ENCODE results near the gene TBCEL. TPM values are rescaled to one million over a fixed set of nuclear protein-coding genes. Genes with fewer than 3 reads are reported as not detected.

The TBCEL gene
- total RNA-seq, 1 donor from 2014 or later = 13.9 TPM

- DNase-seq (ENCODE audit: low read depth) = no peak
- no peak for TF ChIP-seq CTCF (IDR thresholded peaks at IDR 0.05; ENCODE audit: insufficient read depth, low read length, poor library complexity, severe bottlenecking)
- no peak overlapping the region for H3K4me3 ChIP-seq (ENCODE audit: low read depth, low read length)
- H3K36me3 ChIP-seq (ENCODE audit: control insufficient read depth, insufficient read depth, low read length) = no peaks in the 10 kb centered on the region
- no peaks in the 10 kb centered on the region for H3K27me3 ChIP-seq (ENCODE audit: control insufficient read depth, insufficient read depth, low read length)
Measured at GRCh38 chr11:121095561-121095960, 71.7 kb downstream of the TBCEL start.

- Histone ChIP-seq H3K36me3 (ENCODE audit: control insufficient read depth, insufficient read depth, low read length) (no peaks in the 10 kb centered on the region), H3K4me3 (ENCODE audit: low read depth, low read length) (no peak overlapping the region), H3K27me3 (ENCODE audit: control insufficient read depth, insufficient read depth, low read length) (no peaks in the 10 kb centered on the region)
- TF ChIP-seq CTCF (IDR thresholded peaks at IDR 0.05; ENCODE audit: insufficient read depth, low read length, poor library complexity, severe bottlenecking) = no peak
- DNase-seq (ENCODE audit: low read depth) = no peak
Measured at GRCh38 chr11:121099364-121099763, 75.5 kb downstream of the TBCEL start.

GRCh38 chr11:121099885-121100284 lies 76.0 kb downstream of the TBCEL start:
- TF ChIP-seq CTCF (IDR thresholded peaks at IDR 0.05; ENCODE audit: insufficient read depth, low read length, poor library complexity, severe bottlenecking) = no peak
- Histone ChIP-seq H3K4me3 (ENCODE audit: low read depth, low read length) (no peak overlapping the region), H3K36me3 (ENCODE audit: control insufficient read depth, insufficient read depth, low read length) (no peaks in the 10 kb centered on the region), H3K27me3 (ENCODE audit: control insufficient read depth, insufficient read depth, low read length) (no peaks in the 10 kb centered on the region)
- no peak for DNase-seq (ENCODE audit: low read depth)

GRCh38 chr11:121100943-121101342 lies 77.0 kb downstream of the TBCEL start, which contains the start of gene TECTA:
TECTA (plus strand) TSS chr11:121101243; CDS start chr11:121102666, 1,423 bp downstream.
- Histone ChIP-seq H3K27me3 (ENCODE audit: control insufficient read depth, insufficient read depth, low read length) (no peaks in the 10 kb centered on the region), H3K4me3 (ENCODE audit: low read depth, low read length) (no peak within 1 kb of the TSS), H3K36me3 (ENCODE audit: control insufficient read depth, insufficient read depth, low read length) (no peaks in the 10 kb centered on the region)
- no peak for TF ChIP-seq CTCF (IDR thresholded peaks at IDR 0.05; ENCODE audit: insufficient read depth, low read length, poor library complexity, severe bottlenecking)
- no peak for DNase-seq (ENCODE audit: low read depth)

- Histone ChIP-seq H3K27me3 (ENCODE audit: control insufficient read depth, insufficient read depth, low read length) (no peaks in the 10 kb centered on the region), H3K36me3 (ENCODE audit: control insufficient read depth, insufficient read depth, low read length) (no peaks in the 10 kb centered on the region), H3K4me3 (ENCODE audit: low read depth, low read length) (no peak overlapping the region)
- DNase-seq (ENCODE audit: low read depth) = no peak
- no peak for TF ChIP-seq CTCF (IDR thresholded peaks at IDR 0.05; ENCODE audit: insufficient read depth, low read length, poor library complexity, severe bottlenecking)
Measured at GRCh38 chr11:121104312-121104762, 80.4 kb downstream of the TBCEL start.

GRCh38 chr11:121105063-121105480 lies 81.2 kb downstream of the TBCEL start:
- Histone ChIP-seq H3K36me3 (ENCODE audit: control insufficient read depth, insufficient read depth, low read length) (no peaks in the 10 kb centered on the region), H3K27me3 (ENCODE audit: control insufficient read depth, insufficient read depth, low read length) (no peaks in the 10 kb centered on the region), H3K4me3 (ENCODE audit: low read depth, low read length) (no peak overlapping the region)
- no peak for DNase-seq (ENCODE audit: low read depth)
- TF ChIP-seq CTCF (IDR thresholded peaks at IDR 0.05; ENCODE audit: insufficient read depth, low read length, poor library complexity, severe bottlenecking) = no peak
